Stimulated activated CD4-positive, alpha-beta T cell treated with anti-CD3 and anti-CD28 coated beads, Interleukin-1b, Interleukin-23, amount 100 ng/mL, for 48 hours (primary cell): Measurements from ENCODE around the gene LRCH1.

Experiments used
- DNase-seq: peaks from one replicate; pipeline ENCODE4 v3.0.0-alpha.2; 2020

LRCH1 gene

GRCh38 chr13:46668302-46668720 is 115.3 kb downstream of the LRCH1 start:
- DNase-seq = no peak

GRCh38 chr13:46668931-46669525 is 116.1 kb downstream of the LRCH1 start:
- no peak for DNase-seq

- DNase-seq = no peak
Observed at GRCh38 chr13:46672338-46673090, 119.5 kb downstream of the LRCH1 start.

GRCh38 chr13:46675016-46675415 is 122.0 kb downstream of the LRCH1 start:
- no peak for DNase-seq

- DNase-seq = no peak
Observed at GRCh38 chr13:46676378-46676725, 123.4 kb downstream of the LRCH1 start.

- peak; percentile 21 for DNase-seq
Observed at GRCh38 chr13:46679369-46680120, 126.6 kb downstream of the LRCH1 start.

- no peak for DNase-seq
Observed at GRCh38 chr13:46682015-46682414, 129.0 kb downstream of the LRCH1 start.

GRCh38 chr13:46682707-46683106 is 129.7 kb downstream of the LRCH1 start:
- no peak for DNase-seq

- no peak for DNase-seq
Observed at GRCh38 chr13:46683676-46684260, 130.8 kb downstream of the LRCH1 start.

- DNase-seq = no peak
Observed at GRCh38 chr13:46684287-46685001, 131.5 kb downstream of the LRCH1 start.

GRCh38 chr13:46685006-46685730 is 132.2 kb downstream of the LRCH1 start:
- no peak for DNase-seq

GRCh38 chr13:46686171-46686570 is 133.2 kb downstream of the LRCH1 start:
- DNase-seq = no peak

GRCh38 chr13:46687810-46688209 is 134.8 kb downstream of the LRCH1 start:
- peak; percentile 9 for DNase-seq

- no peak for DNase-seq
Observed at GRCh38 chr13:46688306-46688705, 135.3 kb downstream of the LRCH1 start.

- DNase-seq = no peak
Observed at GRCh38 chr13:46698014-46698413, 145.0 kb downstream of the LRCH1 start.

- DNase-seq = no peak
Observed at GRCh38 chr13:46698910-46699460, 146.0 kb downstream of the LRCH1 start.

GRCh38 chr13:46712524-46712923 is 159.6 kb downstream of the LRCH1 start:
- no peak for DNase-seq

GRCh38 chr13:46715363-46715762 is 162.4 kb downstream of the LRCH1 start:
- DNase-seq = no peak

GRCh38 chr13:46716821-46717220 is 163.9 kb downstream of the LRCH1 start:
- DNase-seq = no peak

GRCh38 chr13:46717275-46717674 is 164.3 kb downstream of the LRCH1 start:
- DNase-seq = no peak

GRCh38 chr13:46717856-46718255 is 164.9 kb downstream of the LRCH1 start:
- DNase-seq = no peak

- no peak for DNase-seq
Observed at GRCh38 chr13:46720189-46720588, 167.2 kb downstream of the LRCH1 start.
